Aortic smooth muscle cell (primary cell): ENCODE data around the gene CBX7. TPM values are rescaled to one million over a fixed set of nuclear protein-coding genes. Genes with fewer than 3 reads are reported as not detected.

Experiments used
- total RNA-seq: library from RNA; depleted of rRNA; stranded (reverse); fragments of >200 nt; gene quantifications from 2 replicates; pipeline ENCODE4 v1.2.3, GENCODE V29; 2014

Gene CBX7
- 6.2 and 8.2 TPM in 2 replicates for total RNA-seq

DNA sequence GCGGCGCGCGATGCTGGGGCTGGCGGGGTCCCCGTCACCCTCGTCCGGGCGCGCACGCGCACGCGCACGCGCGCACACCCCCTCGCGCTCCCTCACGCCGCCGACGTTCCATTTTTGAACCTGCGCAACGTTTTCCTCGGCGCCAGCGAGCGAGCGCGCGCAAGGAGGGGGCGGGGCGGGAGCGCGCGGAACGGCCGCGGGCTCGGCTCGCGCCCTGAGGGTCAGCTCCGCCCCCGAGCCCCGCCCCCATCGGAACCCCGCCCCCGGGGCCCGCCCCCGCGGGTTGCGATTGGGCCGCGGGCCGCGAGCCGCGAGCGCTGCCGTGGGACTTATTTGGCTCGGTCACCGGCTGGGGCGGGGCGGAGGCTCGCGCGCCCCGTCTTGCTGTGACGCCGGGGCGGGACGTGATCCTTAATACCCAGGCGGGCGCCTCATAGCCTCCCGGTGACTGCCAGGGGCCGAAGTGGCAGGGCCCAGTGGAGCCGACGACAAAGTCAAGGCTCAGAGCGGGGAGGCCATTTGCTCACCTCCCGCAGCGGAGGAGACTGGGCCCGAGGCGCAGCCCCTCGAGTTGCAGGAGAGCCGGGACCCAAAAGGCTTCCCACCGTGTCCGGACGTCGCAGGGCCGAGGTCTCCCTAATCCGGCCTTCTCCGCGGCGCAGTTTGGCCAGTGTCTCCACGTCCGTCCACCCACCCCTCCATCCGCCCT, at the start of gene CBX7:
Gene CBX7, minus strand, starts transcription at position 170 of the 709 bp plus-strand sequence. CDS start 236 bp downstream, outside the sequence.

DNA sequence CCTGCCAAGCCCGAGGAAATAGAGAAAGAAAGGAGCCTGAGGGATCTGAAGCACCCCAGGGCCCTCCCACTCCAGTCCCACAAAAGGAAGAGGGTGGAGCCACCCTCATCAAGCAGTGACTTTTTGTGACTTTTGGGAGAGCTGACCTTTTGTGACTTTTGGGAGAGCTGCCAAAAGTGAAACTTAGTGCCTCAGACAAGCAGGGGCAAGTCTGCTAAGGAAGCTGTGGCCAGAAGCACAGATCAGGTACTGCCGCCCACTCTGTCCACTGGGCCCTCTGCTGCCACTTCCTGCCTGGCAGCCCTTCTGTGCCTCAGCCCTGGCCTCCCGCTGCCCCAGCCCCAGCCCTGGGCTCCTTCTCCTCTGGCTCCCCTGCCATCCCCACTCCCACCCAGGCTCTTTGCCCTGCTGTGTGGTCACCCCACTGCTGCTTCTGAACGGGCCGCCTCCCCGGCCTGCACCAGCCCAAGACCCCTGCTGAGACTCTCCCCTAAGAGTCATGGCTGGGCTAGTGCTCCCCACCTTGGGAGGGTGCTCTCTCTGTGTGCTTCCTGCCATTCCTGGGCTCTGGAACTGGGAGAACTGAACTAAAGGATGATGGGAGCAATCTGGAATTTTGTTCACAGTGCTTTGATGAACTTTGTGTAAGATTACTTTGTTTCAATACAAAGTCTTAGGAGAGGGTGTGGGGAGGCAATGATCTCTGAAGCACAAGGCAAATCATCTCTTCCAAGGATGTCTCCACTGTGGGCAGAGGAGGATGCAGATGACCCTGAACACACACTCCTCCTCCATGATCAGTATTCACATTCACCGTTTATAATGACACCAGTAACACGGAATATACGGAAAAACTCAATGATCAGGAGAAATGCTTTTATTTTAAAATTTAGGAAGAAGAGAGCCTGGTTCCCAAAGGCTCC, 55.1 kb downstream of the CBX7 start, which contains the start of gene APOBEC3H:
Gene APOBEC3H, plus strand, starts transcription at position 147 of the 923 bp plus-strand sequence. CDS start 3,035 bp downstream, outside the sequence.

Other genes with a start within 250 kb of the CBX7 start
- not detected in 2 replicates for gene APOBEC3A, start 195.1 kb downstream of the CBX7 start, total RNA-seq
- gene APOBEC3B, start 170.3 kb downstream of the CBX7 start, total RNA-seq, result 5.0 and 5.2 TPM in 2 replicates
- 8.3 and 12.8 TPM in 2 replicates for gene APOBEC3C, start 138.4 kb downstream of the CBX7 start, total RNA-seq
- 1.2 and 1.9 TPM in 2 replicates for gene APOBEC3D, start 131.6 kb downstream of the CBX7 start, total RNA-seq
- gene APOBEC3F, start 111.8 kb downstream of the CBX7 start, total RNA-seq, result 8.6 and 8.7 TPM in 2 replicates
- gene APOBEC3G, start 75.4 kb downstream of the CBX7 start, total RNA-seq, result 10.4 and 11.0 TPM in 2 replicates
- gene APOBEC3H, start 55.4 kb downstream of the CBX7 start, total RNA-seq, result 0.62 and 1.2 TPM in 2 replicates
- 1.1 and 1.3 TPM in 2 replicates for gene PDGFB, start 92.3 kb upstream of the CBX7 start, total RNA-seq
- 2,382 and 3,166 TPM in 2 replicates for gene RPL3, start 166.9 kb upstream of the CBX7 start, total RNA-seq
- gene SYNGR1, start 197.3 kb upstream of the CBX7 start, total RNA-seq, result 8.1 and 9.0 TPM in 2 replicates
- 14.1 and 14.9 TPM in 2 replicates for gene TAB1, start 247.1 kb upstream of the CBX7 start, total RNA-seq